GM12801 (cell line): ENCODE results near the gene FBXO44.

ENCODE experiments used
- CTCF ChIP-seq: IDR thresholded peaks from one replicate; pipeline ENCODE4 v1.5.1; 2011; ENCODE audit warnings: control low read depth; ENCODE audit not compliant: insufficient read length; ENCODE audit errors: extremely low read depth

Gene FBXO44

GRCh38 chr1:11629184-11630016, 25.3 kb upstream of the FBXO44 start:
- TF ChIP-seq CTCF, result no peak

- TF ChIP-seq CTCF, result no peak
Observed at GRCh38 chr1:11634365-11635192, 20.1 kb upstream of the FBXO44 start.

DNA sequence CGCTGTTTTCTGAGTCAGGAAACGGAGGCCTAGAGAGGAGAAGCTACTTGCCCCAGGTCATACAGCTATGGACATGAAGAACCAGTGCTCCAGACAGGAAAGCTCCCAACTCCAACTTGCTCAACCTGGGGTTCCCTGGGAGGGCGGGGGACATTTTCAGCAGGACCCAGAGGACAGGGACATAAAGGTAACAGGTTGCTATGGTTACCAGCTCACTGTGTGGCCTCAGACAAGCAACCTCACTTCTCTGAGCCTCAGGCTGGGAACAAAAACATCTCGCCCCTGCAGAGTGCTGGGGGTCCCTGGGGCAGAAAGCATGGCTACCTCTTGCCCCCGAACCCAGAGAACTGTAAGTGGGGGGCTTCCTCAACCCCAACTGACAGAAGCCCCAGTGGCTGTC, 16.6 kb upstream of the FBXO44 start:
- no peak for TF ChIP-seq CTCF

DNA sequence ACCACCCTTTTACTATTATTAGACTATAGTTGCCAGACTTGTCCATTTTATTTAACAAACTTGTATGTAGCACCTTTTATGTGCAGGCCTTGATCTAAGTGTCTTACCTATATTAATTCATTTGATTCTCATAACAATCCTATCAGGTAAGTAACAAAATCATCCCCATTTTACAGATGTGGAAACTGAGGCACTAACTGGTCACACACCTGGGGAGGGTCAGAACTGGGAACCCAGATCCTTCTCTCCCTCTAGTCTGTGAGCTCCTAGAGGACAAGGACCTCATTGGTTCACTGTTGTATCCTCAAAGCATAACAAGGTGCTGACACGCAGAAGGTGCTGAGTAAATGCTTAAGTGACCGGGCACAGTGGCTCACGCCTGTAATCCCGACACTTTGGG, 15.3 kb upstream of the FBXO44 start:
- TF ChIP-seq CTCF, result no peak

DNA sequence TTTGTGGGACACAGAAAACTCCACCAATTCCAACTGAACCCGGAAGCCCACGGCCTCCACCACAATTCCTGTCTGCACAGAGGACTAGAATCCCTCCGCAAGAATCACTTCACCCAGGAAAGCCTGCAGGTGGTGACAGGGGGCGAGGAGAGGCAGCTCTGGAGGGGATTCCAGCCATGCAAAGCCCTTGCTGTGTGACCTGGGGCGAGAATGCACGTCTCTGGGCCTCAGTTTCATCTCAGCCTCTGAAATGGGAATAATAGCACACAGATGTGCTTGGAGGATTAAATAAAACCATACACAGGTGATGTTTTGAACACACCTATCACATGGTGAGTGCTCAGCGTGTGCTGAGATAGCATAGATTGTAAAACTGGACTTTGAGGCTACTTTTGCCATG, 14.6 kb upstream of the FBXO44 start:
- TF ChIP-seq CTCF, result no peak

DNA sequence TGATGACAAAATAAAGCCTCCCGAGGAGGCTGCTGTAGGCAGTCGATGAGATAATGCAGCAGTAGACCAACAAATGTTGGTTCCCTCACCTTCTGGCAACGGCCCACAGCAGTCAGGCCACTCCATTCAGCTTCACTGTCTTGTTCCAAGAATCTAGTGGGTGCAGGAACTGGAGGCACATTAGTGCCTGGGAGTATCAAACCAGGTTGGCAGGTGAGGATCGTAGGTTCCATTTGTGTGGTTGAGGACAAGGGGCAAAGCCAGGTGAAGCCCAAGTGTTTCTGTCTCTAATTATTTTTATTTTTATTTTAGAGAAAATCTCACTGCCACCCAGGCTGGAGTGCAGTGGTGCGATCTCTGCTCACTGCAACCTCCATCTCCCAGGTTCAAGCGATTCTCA, 13.7 kb upstream of the FBXO44 start:
- TF ChIP-seq CTCF, result no peak

DNA sequence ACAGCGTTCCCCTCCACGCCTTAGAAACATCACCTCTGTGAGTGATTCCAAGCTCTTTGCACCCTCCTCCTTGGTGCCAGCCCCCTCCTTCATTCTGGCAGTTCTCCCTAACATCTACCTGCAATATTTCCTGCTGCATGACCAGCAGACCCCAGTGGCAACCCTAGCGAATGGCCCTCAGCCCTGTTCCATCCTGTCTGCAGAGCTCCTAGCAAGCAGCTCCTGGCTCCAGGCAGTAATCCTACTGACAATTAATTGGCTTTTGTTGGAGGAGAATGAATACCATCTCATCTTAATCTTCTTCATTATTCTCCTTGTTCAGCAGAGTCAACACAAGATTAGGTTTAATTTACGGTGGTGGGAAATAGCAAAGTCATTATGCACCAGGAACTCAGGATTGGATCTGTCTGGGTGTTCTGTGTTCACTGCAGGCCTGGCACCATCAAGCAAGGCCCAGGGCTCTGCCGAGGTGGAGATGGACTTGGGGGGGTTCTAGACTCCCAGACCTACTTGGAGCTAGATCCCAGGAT, 12.8 kb upstream of the FBXO44 start:
- TF ChIP-seq CTCF, result no peak
